Measurements from ENCODE around the gene PLRG1. TPM values are rescaled to one million over a fixed set of nuclear protein-coding genes. Genes with fewer than 3 reads are reported as not detected.

PLRG1 gene
- total RNA-seq, 1 donor from 2014 or later = 75.5 TPM

GRCh38 chr4:154578919-154579318, 28.7 kb upstream of the PLRG1 start:
- Histone ChIP-seq H3K27me3 (ENCODE audit: control insufficient read depth, insufficient read depth, low read length) (no peaks in the 10 kb centered on the region), H3K36me3 (ENCODE audit: control insufficient read depth, insufficient read depth, low read length) (no peaks in the 10 kb centered on the region), H3K4me3 (ENCODE audit: low read depth, low read length) (no peak overlapping the region)
- TF ChIP-seq CTCF (IDR thresholded peaks at IDR 0.05; ENCODE audit: insufficient read depth, low read length, poor library complexity, severe bottlenecking) = no peak
- no peak for DNase-seq (ENCODE audit: low read depth)

GRCh38 chr4:154577324-154577723, 27.1 kb upstream of the PLRG1 start:
- no peak for TF ChIP-seq CTCF (IDR thresholded peaks at IDR 0.05; ENCODE audit: insufficient read depth, low read length, poor library complexity, severe bottlenecking)
- H3K36me3 ChIP-seq (ENCODE audit: control insufficient read depth, insufficient read depth, low read length) = no peaks in the 10 kb centered on the region
- H3K4me3 ChIP-seq (ENCODE audit: low read depth, low read length) = no peak overlapping the region
- DNase-seq (ENCODE audit: low read depth) = no peak
- no peaks in the 10 kb centered on the region for H3K27me3 ChIP-seq (ENCODE audit: control insufficient read depth, insufficient read depth, low read length)

GRCh38 chr4:154574311-154574710, 24.1 kb upstream of the PLRG1 start:
- Histone ChIP-seq H3K27me3 (ENCODE audit: control insufficient read depth, insufficient read depth, low read length) (no peaks in the 10 kb centered on the region), H3K4me3 (ENCODE audit: low read depth, low read length) (no peak overlapping the region), H3K36me3 (ENCODE audit: control insufficient read depth, insufficient read depth, low read length) (no peaks in the 10 kb centered on the region)
- TF ChIP-seq CTCF (IDR thresholded peaks at IDR 0.05; ENCODE audit: insufficient read depth, low read length, poor library complexity, severe bottlenecking) = no peak
- no peak for DNase-seq (ENCODE audit: low read depth)

GRCh38 chr4:154573190-154573870, 23.1 kb upstream of the PLRG1 start:
- no peaks in the 10 kb centered on the region for H3K36me3 ChIP-seq (ENCODE audit: control insufficient read depth, insufficient read depth, low read length)
- TF ChIP-seq CTCF (IDR thresholded peaks at IDR 0.05; ENCODE audit: insufficient read depth, low read length, poor library complexity, severe bottlenecking) = no peak
- H3K4me3 ChIP-seq (ENCODE audit: low read depth, low read length) = no peak overlapping the region
- no peaks in the 10 kb centered on the region for H3K27me3 ChIP-seq (ENCODE audit: control insufficient read depth, insufficient read depth, low read length)
- no peak for DNase-seq (ENCODE audit: low read depth)

GRCh38 chr4:154569584-154569983, 19.4 kb upstream of the PLRG1 start:
- Histone ChIP-seq H3K4me3 (ENCODE audit: low read depth, low read length) (no peak overlapping the region), H3K36me3 (ENCODE audit: control insufficient read depth, insufficient read depth, low read length) (no peaks in the 10 kb centered on the region), H3K27me3 (ENCODE audit: control insufficient read depth, insufficient read depth, low read length) (no peaks in the 10 kb centered on the region)
- no peak for DNase-seq (ENCODE audit: low read depth)
- no peak for TF ChIP-seq CTCF (IDR thresholded peaks at IDR 0.05; ENCODE audit: insufficient read depth, low read length, poor library complexity, severe bottlenecking)

GRCh38 chr4:154569028-154569427, 18.8 kb upstream of the PLRG1 start:
- DNase-seq (ENCODE audit: low read depth) = no peak
- no peaks in the 10 kb centered on the region for H3K36me3 ChIP-seq (ENCODE audit: control insufficient read depth, insufficient read depth, low read length)
- TF ChIP-seq CTCF (IDR thresholded peaks at IDR 0.05; ENCODE audit: insufficient read depth, low read length, poor library complexity, severe bottlenecking) = no peak
- H3K4me3 ChIP-seq (ENCODE audit: low read depth, low read length) = no peak overlapping the region
- H3K27me3 ChIP-seq (ENCODE audit: control insufficient read depth, insufficient read depth, low read length) = no peaks in the 10 kb centered on the region
